Naive thymus-derived CD4-positive, alpha-beta T cell (primary cell): ENCODE results near the gene KBTBD2. TPM values are rescaled to one million over a fixed set of nuclear protein-coding genes. Genes with fewer than 3 reads are reported as not detected.

Experiments used
- ATAC-seq: fragments of 150-1000 bp; cut with Tn5 transposase; 2 replicates; pipeline ENCODE4 v1.10.0; 2021; ENCODE audit warnings: mild to moderate bottlenecking, moderate library complexity
- CTCF ChIA-PET: fragments of 350-600 bp; sonication (Branson Sonifier 250); formaldehyde crosslinking; loops from one replicate; lab custom pipeline; 2021; ENCODE audit warnings: antibody characterized with exemption; lab: Charles Lee
- POLR2A ChIA-PET: fragments of 350-600 bp; sonication (Branson Sonifier 250); formaldehyde crosslinking; loops from one replicate; lab custom pipeline; 2021; ENCODE audit warnings: antibody characterized with exemption, inconsistent platforms; lab: Charles Lee
- DNase-seq, 9 donors: peaks; one replicate each; pipeline versions ENCODE4 v3.0.0 to v3.0.0-alpha.2; 2020 to 2022; ENCODE audit warnings: mixed read lengths in 1 of 9
- H3K27ac ChIP-seq: one replicate; pipeline ENCODE4 v1.7.0; 2013; ENCODE audit warnings: mild to moderate bottlenecking, low read depth, low read length, moderate library complexity
- H3K27me3 ChIP-seq, 2 donors: one replicate each; pipeline ENCODE4 v1.7.0; 2013; ENCODE audit warnings: low read length in 2 of 2, mild to moderate bottlenecking in 2 of 2, moderate library complexity in 2 of 2; ENCODE audit not compliant: control insufficient read depth in 2 of 2, insufficient read depth in 2 of 2
- H3K36me3 ChIP-seq, 3 experiments: 1 replicate in 2 of 3; 2 replicates in 1 of 3; pipeline ENCODE4 v1.7.0; 2013; ENCODE audit warnings: low read length in 3 of 3, mild to moderate bottlenecking in 3 of 3, moderate library complexity in 1 of 3; ENCODE audit not compliant: insufficient read depth in 3 of 3, control insufficient read depth in 2 of 3
- H3K4me1 ChIP-seq, 2 donors: one replicate each; pipeline ENCODE4 v1.7.0; 2013; ENCODE audit warnings: low read length in 2 of 2, mild to moderate bottlenecking in 2 of 2, moderate library complexity in 1 of 2; ENCODE audit not compliant: control insufficient read depth in 2 of 2, insufficient read depth in 2 of 2
- H3K4me3 ChIP-seq: 2 replicates; pipeline ENCODE4 v1.7.0; 2013; ENCODE audit warnings: mild to moderate bottlenecking, low read length
- H3K9me3 ChIP-seq, 3 experiments: 1 replicate in 2 of 3; 2 replicates in 1 of 3; pipeline ENCODE4 v1.7.0; 2013; ENCODE audit warnings: low read length in 3 of 3; ENCODE audit not compliant: control insufficient read depth in 2 of 3
- H3K27ac Mint-ChIP-seq, 9 donors: one replicate each; pipeline ENCODE4 v1.8.0; 2020 to 2022; ENCODE audit warnings: mixed read lengths in 9 of 9, mild to moderate bottlenecking in 8 of 9, moderate library complexity in 5 of 9, inconsistent platforms in 2 of 9
- H3K27me3 Mint-ChIP-seq, 5 donors: one replicate each; pipeline ENCODE4 v1.8.0; 2021 to 2022; ENCODE audit warnings: mixed read lengths in 5 of 5, mild to moderate bottlenecking in 1 of 5
- H3K36me3 Mint-ChIP-seq, 5 donors: one replicate each; pipeline ENCODE4 v1.8.0; 2020 to 2022; ENCODE audit warnings: mixed read lengths in 5 of 5, mild to moderate bottlenecking in 3 of 5, inconsistent platforms in 1 of 5
- H3K4me1 Mint-ChIP-seq, 7 donors: one replicate each; pipeline ENCODE4 v1.8.0; 2020 to 2022; ENCODE audit warnings: mixed read lengths in 7 of 7, mild to moderate bottlenecking in 3 of 7, inconsistent platforms in 1 of 7
- H3K4me3 Mint-ChIP-seq, 10 donors: one replicate each; pipeline ENCODE4 v1.8.0; 2020 to 2022; ENCODE audit warnings: mild to moderate bottlenecking in 10 of 10, mixed read lengths in 10 of 10, moderate library complexity in 6 of 10, inconsistent platforms in 2 of 10
- H3K9me3 Mint-ChIP-seq, 11 donors: one replicate each; pipeline ENCODE4 v1.8.0; 2020 to 2022; ENCODE audit warnings: mixed read lengths in 11 of 11, mild to moderate bottlenecking in 4 of 11, inconsistent platforms in 1 of 11, moderate library complexity in 1 of 11
- intact Hi-C, 2 donors: fragments of 100-400 bp; cut with micrococcal nuclease; formaldehyde crosslinking; loops; one replicate each; pipeline ENCODE4 v1.15.1; 2023
- polyA plus RNA-seq, 2 donors: library from polyadenylated mRNA; unstranded; fragments of 300-500 nt; fragmentation: Illumina TruSeq; gene quantifications; one replicate each; pipeline ENCODE4 v1.2.3, GENCODE V29; 2021
- total RNA-seq, 6 experiments: library from RNA in 5 of 6; stranded (reverse) in 5 of 6; gene quantifications; 1 replicate in 5 of 6; 2 replicates in 1 of 6; pipeline ENCODE4 v1.2.3 and lab custom pipeline; 2021 to 2026

Gene KBTBD2
- total RNA-seq, result 100 to 1,000 TPM in 2 of 5 experiments, 10 to 100 TPM in 3; 46.8 to 116 (median 66.3) TPM
- polyA plus RNA-seq, result 10 to 100 TPM; 18.4 to 22.5 TPM
- 165 reads per million, percentile 91 among the genes with 10 or more reads in this experiment for total RNA-seq (lab: John Stamatoyannopoulos, UW)

GRCh38 chr7:32891043-32891799 is at the start of gene KBTBD2:
TSS of gene KBTBD2 (minus strand) at chr7:32891760. CDS start at chr7:32879604, 12,156 bp downstream.
- CTCF ChIA-PET, result interaction anchor here (1.1 to 5.0 kb wide), 3 partner anchors 45 to 396 kb away, joined by 3 to 21 read pairs (median 10); partner anchors contain the start of gene AVL9
- Mint-ChIP-seq H3K36me3 (peaks cover 0 to 9% (median 4%) of the 10 kb centered on the region in 5 donors), H3K27ac (peak within 1 kb of the TSS; percentile 99 to 100 (median 99)), H3K27me3 (peaks cover 0 to 2% (median 0%) of the 10 kb centered on the region in 5 donors), H3K4me3 (peak within 1 kb of the TSS; percentile 90 to 100 (median 98)), H3K9me3 (peaks cover 0 to 3% (median 0%) of the 10 kb centered on the region in 11 donors), H3K4me1 (peaks cover 32 to 65% (median 55%) of the 10 kb centered on the region in 7 donors)
- no peaks in the 10 kb centered on the region for H3K36me3 ChIP-seq
- ATAC-seq, result peak; percentile 71
- H3K27ac ChIP-seq, result peak within 1 kb of the TSS; percentile 97
- DNase-seq, result peak; percentile 61 to 80 (median 70)
- H3K9me3 ChIP-seq, result no peaks in the 10 kb centered on the region
- H3K4me3 ChIP-seq, result peak within 1 kb of the TSS; percentile 87
- peaks cover 23 to 33% of the 10 kb centered on the region in 2 donors for H3K4me1 ChIP-seq
- no peaks in the 10 kb centered on the region for H3K27me3 ChIP-seq
- intact Hi-C loops, result loop anchor here (1.0 to 5.0 kb wide), 6 partner anchors 44 to 400 kb away; partner anchors contain the start of genes RP9 (in 2 of the 2) and LSM5 (in 1 of the 2)
- POLR2A ChIA-PET, result interaction anchor here (0.6 to 6.4 kb wide), 22 partner anchors 9 to 401 kb away, joined by 3 to 78 read pairs (median 4); partner anchors contain the start of genes AVL9, LSM5 and NT5C3A

GRCh38 chr7:32941181-32941580 is 49.6 kb upstream of the KBTBD2 start:
- Histone ChIP-seq H3K27ac (no peak overlapping the region), H3K27me3 (no peaks in the 10 kb centered on the region), H3K36me3 (no peaks in the 10 kb centered on the region), H3K9me3 (no peaks in the 10 kb centered on the region), H3K4me3 (no peak overlapping the region), H3K4me1 (peaks cover 0 to 13% of the 10 kb centered on the region in 2 donors)
- peaks cover 0 to 9% (median 3%) of the 10 kb centered on the region in 5 donors for H3K36me3 Mint-ChIP-seq
- peaks cover 0 to 10% (median 0%) of the 10 kb centered on the region in 5 donors for H3K27me3 Mint-ChIP-seq
- ATAC-seq (no peak), DNase-seq (no peak)
- H3K9me3 Mint-ChIP-seq, result peaks cover 0 to 7% (median 0%) of the 10 kb centered on the region in 11 donors
- no peak overlapping the region for H3K27ac Mint-ChIP-seq
- H3K4me3 Mint-ChIP-seq, result peak overlapping the region in 9 of 10 donors; percentile 87 to 97 (median 90)
- H3K4me1 Mint-ChIP-seq, result peaks cover 9 to 33% (median 11%) of the 10 kb centered on the region in 7 donors
- intact Hi-C loops, result no loop called here
- POLR2A ChIA-PET, result interaction anchor here (1.2 to 3.7 kb wide), 3 partner anchors 49 to 94 kb away, joined by 4 to 44 read pairs (median 6); partner anchors contain the start of gene KBTBD2
- CTCF ChIA-PET, result interaction anchor here (0.6 to 8.7 kb wide), 4 partner anchors 10 to 95 kb away, joined by 3 to 134 read pairs (median 12); partner anchors contain the start of gene KBTBD2

- DNase-seq (no peak), ATAC-seq (no peak)
- Histone ChIP-seq H3K4me3 (no peak overlapping the region), H3K27ac (no peak overlapping the region), H3K9me3 (no peaks in the 10 kb centered on the region), H3K27me3 (no peaks in the 10 kb centered on the region), H3K4me1 (peaks cover 0 to 10% of the 10 kb centered on the region in 2 donors), H3K36me3 (no peaks in the 10 kb centered on the region)
- CTCF ChIA-PET, result interaction anchor here (1.2 kb wide), 1 partner anchor 91 kb away, joined by 8 read pairs; no protein-coding TSS in a partner anchor
- Mint-ChIP-seq H3K36me3 (peaks cover 0 to 11% (median 3%) of the 10 kb centered on the region in 5 donors), H3K27me3 (peaks cover 0 to 2% (median 0%) of the 10 kb centered on the region in 5 donors), H3K4me3 (no peak overlapping the region), H3K9me3 (no peaks in the 10 kb centered on the region), H3K27ac (no peak overlapping the region), H3K4me1 (peaks cover 9 to 27% (median 11%) of the 10 kb centered on the region in 7 donors)
- POLR2A ChIA-PET, result interaction anchor here (0.7 kb wide), 1 partner anchor 45 kb away, joined by 3 read pairs; the partner anchor contains the start of gene KBTBD2
- intact Hi-C loops, result no loop called here
Measured at GRCh38 chr7:32937344-32938174, 46.0 kb upstream of the KBTBD2 start.

GRCh38 chr7:32936689-32937088 is 45.1 kb upstream of the KBTBD2 start:
- Mint-ChIP-seq H3K27ac (no peak overlapping the region), H3K4me3 (no peak overlapping the region), H3K27me3 (no peaks in the 10 kb centered on the region), H3K4me1 (peaks cover 2 to 20% (median 4%) of the 10 kb centered on the region in 7 donors), H3K36me3 (peaks cover 0 to 12% (median 3%) of the 10 kb centered on the region in 5 donors), H3K9me3 (no peaks in the 10 kb centered on the region)
- no peaks in the 10 kb centered on the region for H3K9me3 ChIP-seq
- ChIA-PET POLR2A (no interaction called here), CTCF (interaction anchor here (1.2 kb wide), 1 partner anchor 90 kb away, joined by 8 read pairs; no protein-coding TSS in a partner anchor)
- intact Hi-C loops, result no loop called here
- H3K4me3 ChIP-seq, result no peak overlapping the region
- H3K36me3 ChIP-seq, result no peaks in the 10 kb centered on the region
- H3K4me1 ChIP-seq, result peaks cover 0 to 5% of the 10 kb centered on the region in 2 donors
- no peaks in the 10 kb centered on the region for H3K27me3 ChIP-seq
- no peak for DNase-seq
- H3K27ac ChIP-seq, result no peak overlapping the region
- ATAC-seq, result no peak

- Histone ChIP-seq H3K36me3 (no peaks in the 10 kb centered on the region), H3K4me3 (no peak overlapping the region), H3K27me3 (no peaks in the 10 kb centered on the region), H3K27ac (no peak overlapping the region), H3K4me1 (no peaks in the 10 kb centered on the region), H3K9me3 (no peaks in the 10 kb centered on the region)
- peaks cover 0 to 13% (median 0%) of the 10 kb centered on the region in 7 donors for H3K4me1 Mint-ChIP-seq
- H3K4me3 Mint-ChIP-seq, result no peak overlapping the region
- POLR2A ChIA-PET, result no interaction called here
- CTCF ChIA-PET, result no interaction called here
- peak overlapping the region in 1 of 9 donors; percentile 3 for H3K27ac Mint-ChIP-seq
- intact Hi-C loops, result no loop called here
- H3K9me3 Mint-ChIP-seq, result no peaks in the 10 kb centered on the region
- ATAC-seq (no peak), DNase-seq (no peak)
- peaks cover 0 to 15% (median 3%) of the 10 kb centered on the region in 5 donors for H3K36me3 Mint-ChIP-seq
- no peaks in the 10 kb centered on the region for H3K27me3 Mint-ChIP-seq
Measured at GRCh38 chr7:32935558-32935957, 44.0 kb upstream of the KBTBD2 start.

GRCh38 chr7:32930378-32930777 is 38.8 kb upstream of the KBTBD2 start:
- intact Hi-C loops, result no loop called here
- Mint-ChIP-seq H3K27ac (no peak overlapping the region), H3K4me3 (no peak overlapping the region), H3K36me3 (peaks cover 0 to 21% (median 9%) of the 10 kb centered on the region in 5 donors), H3K9me3 (no peaks in the 10 kb centered on the region), H3K4me1 (no peaks in the 10 kb centered on the region), H3K27me3 (no peaks in the 10 kb centered on the region)
- CTCF ChIA-PET, result interaction anchor here (0.8 kb wide), 1 partner anchor 16 kb away, joined by 3 read pairs; no protein-coding TSS in a partner anchor
- H3K4me3 ChIP-seq, result no peak overlapping the region
- H3K27me3 ChIP-seq, result no peaks in the 10 kb centered on the region
- POLR2A ChIA-PET, result no interaction called here
- no peak for ATAC-seq
- no peaks in the 10 kb centered on the region for H3K36me3 ChIP-seq
- H3K27ac ChIP-seq, result no peak overlapping the region
- no peak for DNase-seq
- H3K9me3 ChIP-seq, result no peaks in the 10 kb centered on the region
- H3K4me1 ChIP-seq, result no peaks in the 10 kb centered on the region
